HTR-8/SVneo (cell line): ENCODE results near the gene ATP2C2.

Experiments
- DNase-seq: peaks from one replicate; pipeline ENCODE4 v3.0.0; 2011; ENCODE audit warnings: low spot score, mixed read lengths; ENCODE audit not compliant: insufficient read length
- FAIRE-seq: peaks from 2 replicates; lab custom pipeline; 2011; peaks lifted over from hg19 to GRCh38; lab: Jason Lieb, UNC

The ATP2C2 gene

GRCh38 chr16:84504420-84505248 lies 136.3 kb downstream of the ATP2C2 start, which contains the start of gene MEAK7:
Gene MEAK7, minus strand, starts transcription at chr16:84504659. Its CDS starts 6,573 bp downstream, at chr16:84498086.
- peak; percentile 99 for DNase-seq
- peak; percentile 92 for FAIRE-seq

- DNase-seq (no peak), FAIRE-seq (no peak)
These were observed 137.2 kb downstream of the ATP2C2 start for GRCh38 chr16:84505249-84506187.

GRCh38 chr16:84507011-84507982 lies 139.0 kb downstream of the ATP2C2 start:
- DNase-seq: no peak
- FAIRE-seq: no peak

- no peak for FAIRE-seq
- DNase-seq: no peak
These were observed 140.2 kb downstream of the ATP2C2 start for GRCh38 chr16:84508502-84508901.

GRCh38 chr16:84509032-84509950 lies 141.0 kb downstream of the ATP2C2 start:
- FAIRE-seq (no peak), DNase-seq (no peak)

- DNase-seq (peak; percentile 84), FAIRE-seq (peak; percentile 83)
These were observed 143.0 kb downstream of the ATP2C2 start for GRCh38 chr16:84511180-84511800.

- no peak for DNase-seq
- FAIRE-seq: no peak
These were observed 143.5 kb downstream of the ATP2C2 start for GRCh38 chr16:84511831-84512230.

GRCh38 chr16:84513123-84513522 lies 144.8 kb downstream of the ATP2C2 start:
- FAIRE-seq (peak; percentile 78), DNase-seq (peak; percentile 71)

- DNase-seq (no peak), FAIRE-seq (no peak)
These were observed 145.3 kb downstream of the ATP2C2 start for GRCh38 chr16:84513666-84514065.
